K562 (cell line): ENCODE results near the gene MRTFB. TPM values are rescaled to one million over a fixed set of nuclear protein-coding genes. Genes with fewer than 3 reads are reported as not detected.

Source experiments
- ATAC-seq: fragments of 200-7000 bp; cut with Tn5 transposase; 3 replicates; pipeline ENCODE4 v1.9.1; 2020; ENCODE audit warnings: moderate library complexity
- BruUV-seq: library from RNA; stranded (reverse); fragments of 400-500 nt; replicated peaks from 2 replicates; lab custom pipeline; 2021; lab: Mats Ljungman, UMichigan
- CTCF ChIA-PET: fragments of 300-600 bp; formaldehyde crosslinking; extraction: SDS; loops from one replicate; lab custom pipeline; 2021; ENCODE audit warnings: low intra/inter-chr PET ratio; lab: Yijun Ruan, JAX
- POLR2A ChIA-PET: fragments of 300-600, 350-650 bp; sonication (Branson Sonifier 250); formaldehyde crosslinking; extraction: SDS; loops from one replicate; lab custom pipeline; 2021; ENCODE audit warnings: antibody characterized with exemption, inconsistent platforms; lab: Yijun Ruan, JAX
- DNase-seq, 4 experiments: peaks; one replicate each; pipeline versions ENCODE4 v3.0.0 to v3.0.0-alpha.2; 2011 to 2018; ENCODE audit warnings: low spot score in 3 of 4, mixed read lengths in 3 of 4; ENCODE audit errors: extremely low read depth in 1 of 4
- FAIRE-seq: peaks from 2 replicates; lab custom pipeline; 2011; peaks lifted over from hg19 to GRCh38; lab: Jason Lieb, UNC
- H2AFZ ChIP-seq: 2 replicates; pipeline ENCODE4 v1.6.0; 2011; ENCODE audit warnings: low read depth, low read length, control low read depth, inconsistent platforms
- H3K27ac ChIP-seq: fragments of 200-600 bp; 3 replicates; pipeline ENCODE4 v1.8.0; 2011; ENCODE audit warnings: low read depth, mild to moderate bottlenecking, control low read depth, inconsistent platforms, low read length, moderate library complexity, mixed read lengths; ENCODE audit errors: extremely low read depth
- H3K27me3 ChIP-seq, 2 experiments: fragments of 300-600 bp in 1 of 2; 2 replicates in 1 of 2; 3 replicates in 1 of 2; pipeline versions ENCODE4 v1.6.0 to v1.8.0; 2011; ENCODE audit warnings: inconsistent platforms in 2 of 2, low read length in 2 of 2, mild to moderate bottlenecking in 1 of 2, mixed read lengths in 1 of 2, moderate library complexity in 1 of 2; ENCODE audit not compliant: control insufficient read depth in 2 of 2, insufficient read depth in 2 of 2
- H3K36me3 ChIP-seq: fragments of 300-600 bp; 3 replicates; pipeline ENCODE4 v1.8.0; 2011; ENCODE audit warnings: mild to moderate bottlenecking, low read length, inconsistent platforms; ENCODE audit not compliant: control insufficient read depth, insufficient read depth
- H3K4me1 ChIP-seq, 2 experiments: fragments of 200-600 bp in 1 of 2; replicated peaks in 1 of 2; 2 replicates in 1 of 2; 3 replicates in 1 of 2; pipeline versions ENCODE4 v1.5.1 to v1.8.0; 2011; ENCODE audit warnings: inconsistent platforms in 2 of 2, low read length in 2 of 2, mild to moderate bottlenecking in 1 of 2, mixed read lengths in 1 of 2, moderate library complexity in 1 of 2; ENCODE audit not compliant: control insufficient read depth in 2 of 2, insufficient read depth in 2 of 2
- H3K4me2 ChIP-seq: 2 replicates; pipeline ENCODE4 v1.6.1; 2011; ENCODE audit warnings: low read length, control low read depth, inconsistent platforms, mixed read lengths; ENCODE audit not compliant: insufficient read depth
- H3K4me3 ChIP-seq: fragments of 200-600 bp; sonication (generic), shearing (Covaris generic); 2 replicates; pipeline ENCODE4 v1.5.1; 2016; ENCODE audit warnings: control low read depth, inconsistent platforms
- H3K79me2 ChIP-seq: fragments of 200-600 bp; 3 replicates; pipeline ENCODE4 v1.8.0; 2011; ENCODE audit warnings: low read length, inconsistent platforms; ENCODE audit not compliant: control insufficient read depth, insufficient read depth
- H3K9ac ChIP-seq, 2 experiments: 2 replicates each; pipeline versions ENCODE4 v1.6.0 to v1.6.1; 2011; ENCODE audit warnings: low read depth in 2 of 2, low read length in 2 of 2, control low read depth in 1 of 2, inconsistent platforms in 1 of 2, mild to moderate bottlenecking in 1 of 2, mixed read lengths in 1 of 2; ENCODE audit not compliant: insufficient read depth in 1 of 2
- H3K9me1 ChIP-seq: one replicate; pipeline ENCODE4 v1.6.0; 2011; ENCODE audit warnings: inconsistent platforms, mild to moderate bottlenecking, low read length, moderate library complexity; ENCODE audit not compliant: control insufficient read depth, insufficient read depth
- H3K9me3 ChIP-seq: replicated peaks from 2 replicates; pipeline ENCODE4 v1.5.1; 2011; ENCODE audit warnings: low read depth, low read length, inconsistent platforms; ENCODE audit not compliant: control insufficient read depth, insufficient read depth
- H4K20me1 ChIP-seq: replicated peaks from 2 replicates; pipeline ENCODE4 v1.6.1; 2011; ENCODE audit warnings: low read length, inconsistent platforms, mixed read lengths; ENCODE audit not compliant: control insufficient read depth, insufficient read depth
- CREB3 ChIP-seq: fragments of 450-650 bp; conservative IDR thresholded peaks from 2 replicates; pipeline ENCODE4 v1.6.1; 2016; ENCODE audit warnings: missing genetic modification characterization, low read depth, mild to moderate bottlenecking, missing compliant biosample characterization, moderate library complexity
- DACH1 ChIP-seq: fragments of 450-650 bp; IDR thresholded peaks from 2 replicates; pipeline ENCODE4 v1.6.1; 2018; ENCODE audit not compliant: partially characterized antibody
- EP300 ChIP-seq: IDR thresholded peaks from 2 replicates; pipeline ENCODE4 v1.6.1; 2012; ENCODE audit warnings: low read length, improper control_type of control experiment
- HSF4 ChIP-seq: fragments of 250-450 bp; sonication (Bioruptor Pico); IDR thresholded peaks from 2 replicates; pipeline ENCODE4 v2.1.2; 2022; ENCODE audit warnings: mild to moderate bottlenecking, moderate library complexity, borderline replicate concordance
- KLF1 ChIP-seq: fragments of 450-650 bp; IDR thresholded peaks from 2 replicates; pipeline ENCODE4 v1.6.1; 2016; ENCODE audit warnings: missing genetic modification characterization, missing compliant biosample characterization
- RAD51 ChIP-seq: fragments of 450-650 bp; IDR thresholded peaks from 2 replicates; pipeline ENCODE4 v1.7.1; 2016; ENCODE audit warnings: low read depth, mild to moderate bottlenecking, borderline replicate concordance
- RHOXF2B ChIP-seq: fragments of 250-450 bp; sonication (Bioruptor Pico); conservative IDR thresholded peaks from 2 replicates; pipeline ENCODE4 v1.5.1; 2021
- ZNF561 ChIP-seq: fragments of 450-650 bp; formaldehyde crosslinking; conservative IDR thresholded peaks from 2 replicates; pipeline ENCODE4 v1.4.0; 2020; ENCODE audit warnings: mild to moderate bottlenecking, moderate library complexity
- WGBS: fragments of 100-300 bp; shearing (Covaris generic); methylation state at CpG from one replicate; pipeline ENCODE4 v1.1.6; 2016; ENCODE audit warnings: low coverage, mixed read lengths; ENCODE audit not compliant: insufficient coverage; ENCODE audit errors: missing lambda C conversion rate; 5-methylcytosine and 5-hydroxymethylcytosine counted together
- in situ Hi-C: fragments of 300-500 bp; cut with MboI; formaldehyde crosslinking; loops from 4 replicates; pipeline ENCODE4 v1.15.0; 2018; ENCODE audit warnings: inconsistent platforms, mixed read lengths
- intact Hi-C: fragments of 100-400 bp; cut with micrococcal nuclease; formaldehyde crosslinking; loops from 2 replicates; pipeline ENCODE4 v1.14.2; 2022
- polyA plus RNA-seq, 8 experiments: library from polyadenylated mRNA; depleted of rRNA in 4 of 8; stranded (reverse) in 5 of 8; unstranded in 3 of 8; fragments of >200 nt; fragmentation: Nextera tagmentation in 2 of 8; fragmentation: Illumina TruSeq in 1 of 8; extraction: Ambion mirVana in 2 of 8; extraction: Trizol in 1 of 8; gene quantifications; 2 replicates each; pipeline versions ENCODE4 v1.2.1 to v1.2.3, GENCODE V29; 2011 to 2014; ENCODE audit warnings: inconsistent platforms in 1 of 8, missing spikeins in 1 of 8
- total RNA-seq, 7 experiments: library from RNA; depleted of rRNA in 6 of 7; stranded (reverse); fragments of >200 nt in 6 of 7; fragmentation: Illumina TruSeq in 2 of 7; extraction: Trizol in 2 of 7; gene quantifications; 2 replicates each; pipeline versions ENCODE4 v1.2.1 to v1.2.3, GENCODE V29; 2011 to 2021; ENCODE audit warnings: low replicate concordance in 1 of 7
- TF ChIP-seq, protein P1 (sequence below): fragments of 450-650 bp; IDR thresholded peaks from 2 replicates; pipeline ENCODE4 v1.6.1; 2016; ENCODE audit warnings: low read depth
- TF ChIP-seq, protein P2 (sequence below): fragments of 450-650 bp; formaldehyde crosslinking; conservative IDR thresholded peaks from 2 replicates; pipeline ENCODE4 v1.4.0; 2022; ENCODE audit warnings: mild to moderate bottlenecking, missing genetic modification characterization

The MRTFB gene
- total and polyA plus RNA-seq, 9 of the 15 experiments (the other 6 are each of a cell fraction or from before 2014, with no cell fraction given), result 2.2 to 12.7 (median 7.0) TPM

- Histone ChIP-seq H3K9me3 (no peaks in the 10 kb centered on the region), H3K79me2 (no peaks in the 10 kb centered on the region), H3K27me3 (no peaks in the 10 kb centered on the region), H3K27ac (no peak overlapping the region), H3K9ac (no peak overlapping the region), H3K4me2 (no peak overlapping the region), H3K4me1 (no peaks in the 10 kb centered on the region), H3K36me3 (peaks cover 52% of the 10 kb centered on the region; the same call in 2 of the 3 replicates), H3K4me3 (no peak overlapping the region), H3K9me1 (no peaks in the 10 kb centered on the region), H2AFZ (no peak overlapping the region), H4K20me1 (no peaks in the 10 kb centered on the region)
- ChIA-PET CTCF (no interaction called here), POLR2A (interaction anchor here (1.2 kb wide), 1 partner anchor 15 kb away, joined by 3 read pairs; no protein-coding TSS in a partner anchor)
- WGBS, result 90% methylated on average over 3 of the region's 3 CpGs
- BruUV-seq, result no TSS peak
- no peak for FAIRE-seq
- in situ Hi-C loops (no loop called here), intact Hi-C loops (no loop called here)
- no peak for DNase-seq
- ATAC-seq, result no peak
- no peak for TF ChIP-seq KLF1
- TF ChIP-seq RHOXF2B (CRISPR knock-in tag), result no peak
- TF ChIP-seq CREB3 (tag), result no peak
- TF ChIP-seq DACH1, result no peak
- TF ChIP-seq EP300, result no peak
- no peak for TF ChIP-seq HSF4 (CRISPR knock-in tag)
- TF ChIP-seq, protein P1, sequence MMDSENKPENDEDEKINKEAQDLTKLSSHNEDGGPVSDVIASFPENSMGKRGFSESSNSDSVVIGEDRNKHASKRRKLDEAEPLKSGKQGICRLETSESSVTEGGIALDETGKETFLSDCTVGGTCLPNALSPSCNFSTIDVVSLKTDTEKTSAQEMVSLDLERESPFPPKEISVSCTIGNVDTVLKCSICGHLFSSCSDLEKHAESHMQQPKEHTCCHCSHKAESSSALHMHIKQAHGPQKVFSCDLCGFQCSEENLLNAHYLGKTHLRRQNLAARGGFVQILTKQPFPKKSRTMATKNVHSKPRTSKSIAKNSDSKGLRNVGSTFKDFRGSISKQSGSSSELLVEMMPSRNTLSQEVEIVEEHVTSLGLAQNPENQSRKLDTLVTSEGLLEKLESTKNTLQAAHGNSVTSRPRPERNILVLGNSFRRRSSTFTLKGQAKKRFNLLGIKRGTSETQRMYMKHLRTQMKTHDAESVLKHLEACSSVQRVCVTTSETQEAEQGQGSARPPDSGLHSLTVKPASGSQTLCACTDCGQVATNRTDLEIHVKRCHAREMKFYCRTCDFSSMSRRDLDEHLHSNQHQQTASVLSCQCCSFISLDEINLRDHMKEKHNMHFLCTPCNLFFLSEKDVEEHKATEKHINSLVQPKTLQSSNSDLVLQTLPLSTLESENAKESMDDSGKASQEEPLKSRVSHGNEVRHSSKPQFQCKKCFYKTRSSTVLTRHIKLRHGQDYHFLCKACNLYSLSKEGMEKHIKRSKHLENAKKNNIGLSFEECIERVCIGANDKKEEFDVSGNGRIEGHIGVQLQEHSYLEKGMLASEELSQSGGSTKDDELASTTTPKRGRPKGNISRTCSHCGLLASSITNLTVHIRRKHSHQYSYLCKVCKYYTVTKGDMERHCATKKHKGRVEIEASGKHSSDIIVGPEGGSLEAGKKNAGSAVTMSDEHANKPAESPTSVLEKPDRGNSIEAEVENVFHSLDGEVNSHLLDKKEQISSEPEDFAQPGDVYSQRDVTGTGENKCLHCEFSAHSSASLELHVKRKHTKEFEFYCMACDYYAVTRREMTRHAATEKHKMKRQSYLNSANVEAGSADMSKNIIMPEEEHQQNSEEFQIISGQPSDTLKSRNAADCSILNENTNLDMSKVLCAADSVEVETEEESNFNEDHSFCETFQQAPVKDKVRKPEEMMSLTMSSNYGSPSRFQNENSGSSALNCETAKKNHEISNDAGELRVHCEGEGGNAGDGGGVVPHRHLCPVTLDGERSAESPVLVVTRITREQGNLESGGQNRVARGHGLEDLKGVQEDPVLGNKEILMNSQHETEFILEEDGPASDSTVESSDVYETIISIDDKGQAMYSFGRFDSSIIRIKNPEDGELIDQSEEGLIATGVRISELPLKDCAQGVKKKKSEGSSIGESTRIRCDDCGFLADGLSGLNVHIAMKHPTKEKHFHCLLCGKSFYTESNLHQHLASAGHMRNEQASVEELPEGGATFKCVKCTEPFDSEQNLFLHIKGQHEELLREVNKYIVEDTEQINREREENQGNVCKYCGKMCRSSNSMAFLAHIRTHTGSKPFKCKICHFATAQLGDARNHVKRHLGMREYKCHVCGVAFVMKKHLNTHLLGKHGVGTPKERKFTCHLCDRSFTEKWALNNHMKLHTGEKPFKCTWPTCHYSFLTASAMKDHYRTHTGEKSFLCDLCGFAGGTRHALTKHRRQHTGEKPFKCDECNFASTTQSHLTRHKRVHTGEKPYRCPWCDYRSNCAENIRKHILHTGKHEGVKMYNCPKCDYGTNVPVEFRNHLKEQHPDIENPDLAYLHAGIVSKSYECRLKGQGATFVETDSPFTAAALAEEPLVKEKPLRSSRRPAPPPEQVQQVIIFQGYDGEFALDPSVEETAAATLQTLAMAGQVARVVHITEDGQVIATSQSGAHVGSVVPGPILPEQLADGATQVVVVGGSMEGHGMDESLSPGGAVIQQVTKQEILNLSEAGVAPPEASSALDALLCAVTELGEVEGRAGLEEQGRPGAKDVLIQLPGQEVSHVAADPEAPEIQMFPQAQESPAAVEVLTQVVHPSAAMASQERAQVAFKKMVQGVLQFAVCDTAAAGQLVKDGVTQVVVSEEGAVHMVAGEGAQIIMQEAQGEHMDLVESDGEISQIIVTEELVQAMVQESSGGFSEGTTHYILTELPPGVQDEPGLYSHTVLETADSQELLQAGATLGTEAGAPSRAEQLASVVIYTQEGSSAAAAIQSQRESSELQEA, result no peak
- no peak for TF ChIP-seq RAD51
- TF ChIP-seq, protein P2, sequence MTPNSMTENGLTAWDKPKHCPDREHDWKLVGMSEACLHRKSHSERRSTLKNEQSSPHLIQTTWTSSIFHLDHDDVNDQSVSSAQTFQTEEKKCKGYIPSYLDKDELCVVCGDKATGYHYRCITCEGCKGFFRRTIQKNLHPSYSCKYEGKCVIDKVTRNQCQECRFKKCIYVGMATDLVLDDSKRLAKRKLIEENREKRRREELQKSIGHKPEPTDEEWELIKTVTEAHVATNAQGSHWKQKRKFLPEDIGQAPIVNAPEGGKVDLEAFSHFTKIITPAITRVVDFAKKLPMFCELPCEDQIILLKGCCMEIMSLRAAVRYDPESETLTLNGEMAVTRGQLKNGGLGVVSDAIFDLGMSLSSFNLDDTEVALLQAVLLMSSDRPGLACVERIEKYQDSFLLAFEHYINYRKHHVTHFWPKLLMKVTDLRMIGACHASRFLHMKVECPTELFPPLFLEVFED (CRISPR knock-in tag), result no peak
- no peak for TF ChIP-seq ZNF561 (CRISPR knock-in tag)
These were observed 193.3 kb downstream of the MRTFB start for GRCh38 chr16:14264327-14264943.
